MM.1S (cell line): Measurements from ENCODE around the gene SENP7.

Experiments
- CTCF ChIP-seq: fragments of 300-600 bp; sonication (generic); IDR thresholded peaks from 2 replicates; pipeline ENCODE4 v1.5.1; 2016; ENCODE audit warnings: antibody characterized with exemption, low read length, mixed read lengths
- EZH2 ChIP-seq: fragments of 300-600 bp; sonication (generic); optimal IDR thresholded peaks from 2 replicates; pipeline ENCODE3; 2017; ENCODE audit warnings: low read depth, mild to moderate bottlenecking, antibody characterized with exemption, low read length, mixed read lengths
- EZH2phosphoT487 ChIP-seq: fragments of 300-600 bp; sonication (generic); IDR thresholded peaks from 2 replicates; pipeline ENCODE4 v1.6.1; 2018; ENCODE audit warnings: antibody characterized with exemption, low read length

GRCh38 chr3:101351829-101352228 is 161.2 kb downstream of the SENP7 start:
- TF ChIP-seq CTCF = no peak
- no peak for TF ChIP-seq EZH2
- no peak for TF ChIP-seq EZH2phosphoT487
